H1 (cell line): Measurements from ENCODE around the gene STAT3. TPM values are rescaled to one million over a fixed set of nuclear protein-coding genes. Genes with fewer than 3 reads are reported as not detected.

Source experiments
- CTCF ChIA-PET: fragments of 300-600 bp; sonication (Branson Sonifier 250); formaldehyde crosslinking; loops from one replicate; lab custom pipeline; 2021; ENCODE audit not compliant: partially characterized antibody; lab: Charles Lee
- POLR2A ChIA-PET: fragments of 300-600 bp; sonication (Branson Sonifier 250); formaldehyde crosslinking; loops from one replicate; lab custom pipeline; 2021; ENCODE audit warnings: inconsistent platforms; ENCODE audit not compliant: partially characterized antibody; lab: Charles Lee
- DNase-seq, 2 experiments: peaks; one replicate each; pipeline versions ENCODE4 v3.0.0 to v3.0.0-alpha.2; 2010 to 2022; ENCODE audit warnings: low spot score in 2 of 2, low read depth in 1 of 2, mixed read lengths in 1 of 2
- FAIRE-seq: peaks from 2 replicates; lab custom pipeline; 2011; peaks lifted over from hg19 to GRCh38; lab: Jason Lieb, UNC
- H2AFZ ChIP-seq: 2 replicates; pipeline ENCODE4 v1.8.1; 2012; ENCODE audit warnings: low read length, inconsistent platforms
- H2AK5ac ChIP-seq: 2 replicates; pipeline ENCODE4 v1.6.1; 2013; ENCODE audit warnings: low read depth, low read length
- H2BK120ac ChIP-seq: replicated peaks from 2 replicates; pipeline ENCODE3; 2013; ENCODE audit warnings: low read depth, low read length, inconsistent platforms
- H2BK12ac ChIP-seq: 2 replicates; pipeline ENCODE4 v1.6.1; 2013; ENCODE audit warnings: low read depth, low read length
- H2BK15ac ChIP-seq: 2 replicates; pipeline ENCODE4 v1.6.1; 2013; ENCODE audit warnings: low read length
- H2BK20ac ChIP-seq: 2 replicates; pipeline ENCODE4 v1.6.1; 2013; ENCODE audit warnings: low read length
- H2BK5ac ChIP-seq: 2 replicates; pipeline ENCODE4 v1.6.1; 2013; ENCODE audit warnings: low read depth, low read length
- H3K14ac ChIP-seq: 2 replicates; pipeline ENCODE4 v1.6.1; 2013; ENCODE audit warnings: inconsistent platforms; ENCODE audit not compliant: insufficient read length
- H3K18ac ChIP-seq: 2 replicates; pipeline ENCODE4 v1.6.1; 2013; ENCODE audit warnings: low read length; ENCODE audit errors: extremely low read depth
- H3K23ac ChIP-seq: 2 replicates; pipeline ENCODE4 v1.6.1; 2013; ENCODE audit warnings: inconsistent platforms; ENCODE audit not compliant: insufficient read length
- H3K23me2 ChIP-seq: 2 replicates; pipeline ENCODE4 v1.6.1; 2013; ENCODE audit warnings: low read depth, low read length
- H3K27ac ChIP-seq: 2 replicates; pipeline ENCODE4 v1.6.1; 2011; ENCODE audit warnings: low read depth, low read length, inconsistent platforms
- H3K27me3 ChIP-seq, 4 experiments: replicated peaks in 1 of 4; 1 replicate in 1 of 4; 2 replicates in 3 of 4; pipeline versions ENCODE4 v1.6.1 to v1.8.1; 2011 to 2013; ENCODE audit warnings: low read length in 3 of 4, mild to moderate bottlenecking in 3 of 4, inconsistent platforms in 2 of 4, mixed read lengths in 2 of 4, moderate library complexity in 1 of 4; ENCODE audit not compliant: control insufficient read depth in 3 of 4, insufficient read depth in 3 of 4; ENCODE audit errors: extremely low read depth in 1 of 4
- H3K36me3 ChIP-seq, 4 experiments: 2 replicates each; pipeline versions ENCODE4 v1.6.1 to v1.8.1; 2011 to 2013; ENCODE audit warnings: mild to moderate bottlenecking in 4 of 4, low read length in 3 of 4, moderate library complexity in 2 of 4, control low read depth in 1 of 4, inconsistent platforms in 1 of 4; ENCODE audit not compliant: insufficient read depth in 4 of 4, control insufficient read depth in 2 of 4
- H3K4ac ChIP-seq: replicated peaks from 2 replicates; pipeline ENCODE3; 2013; ENCODE audit warnings: low read length, low read depth, mixed read lengths, inconsistent platforms; ENCODE audit not compliant: insufficient read length
- H3K4me1 ChIP-seq, 4 experiments: replicated peaks in 1 of 4; 1 replicate in 1 of 4; 2 replicates in 3 of 4; pipeline versions ENCODE4 v1.6.1 to v1.8.1; 2011 to 2013; ENCODE audit warnings: low read length in 3 of 4, inconsistent platforms in 2 of 4, mixed read lengths in 1 of 4; ENCODE audit not compliant: insufficient read depth in 4 of 4, control insufficient read depth in 3 of 4
- H3K4me2 ChIP-seq, 2 experiments: 2 replicates each; pipeline versions ENCODE4 v1.6.1 to v1.8.1; 2011 to 2013; ENCODE audit warnings: low read depth in 2 of 2, low read length in 2 of 2, control low read depth in 1 of 2, inconsistent platforms in 1 of 2, mild to moderate bottlenecking in 1 of 2; ENCODE audit not compliant: insufficient read depth in 1 of 2
- H3K4me3 ChIP-seq, 4 experiments: fragments of 200-600, 300-600 bp in 1 of 4; sonication (generic), shearing (Covaris generic), sonication (Bioruptor Twin) in 1 of 4; 2 replicates each; pipeline versions ENCODE4 v1.5.1 to v1.8.1; 2011 to 2016; ENCODE audit warnings: low read length in 4 of 4, low read depth in 3 of 4, control low read depth in 2 of 4, inconsistent platforms in 2 of 4, mild to moderate bottlenecking in 2 of 4, mixed read lengths in 1 of 4, moderate library complexity in 1 of 4; ENCODE audit not compliant: insufficient read depth in 2 of 4; ENCODE audit errors: extremely low read depth in 1 of 4
- H3K56ac ChIP-seq: replicated peaks from 2 replicates; pipeline ENCODE3; 2013; ENCODE audit warnings: low read depth, mild to moderate bottlenecking, mixed read lengths, low read length, inconsistent platforms; ENCODE audit not compliant: insufficient read length
- H3K79me1 ChIP-seq: 2 replicates; pipeline ENCODE4 v1.6.1; 2013; ENCODE audit warnings: low read depth, low read length, control low read depth
- H3K79me2 ChIP-seq, 2 experiments: 2 replicates each; pipeline versions ENCODE4 v1.6.1 to v1.8.1; 2012 to 2013; ENCODE audit warnings: low read length in 2 of 2, mild to moderate bottlenecking in 2 of 2, inconsistent platforms in 1 of 2; ENCODE audit not compliant: insufficient read depth in 2 of 2, control insufficient read depth in 1 of 2
- H3K9ac ChIP-seq, 4 experiments: replicated peaks in 1 of 4; 1 replicate in 1 of 4; 2 replicates in 3 of 4; pipeline versions ENCODE4 v1.6.1 to v1.8.1; 2011 to 2013; ENCODE audit warnings: low read depth in 3 of 4, low read length in 3 of 4, control low read depth in 2 of 4, mild to moderate bottlenecking in 2 of 4, moderate library complexity in 2 of 4, inconsistent platforms in 1 of 4; ENCODE audit errors: extremely low read depth in 1 of 4
- H3K9me3 ChIP-seq, 2 experiments: 2 replicates each; pipeline versions ENCODE4 v1.6.1 to v1.8.1; 2012 to 2013; ENCODE audit warnings: mild to moderate bottlenecking in 2 of 2, moderate library complexity in 2 of 2, control low read depth in 1 of 2, inconsistent platforms in 1 of 2, low read depth in 1 of 2, low read length in 1 of 2, mixed read lengths in 1 of 2; ENCODE audit not compliant: insufficient read depth in 2 of 2
- H4K20me1 ChIP-seq, 2 experiments: replicated peaks in 1 of 2; 2 replicates each; pipeline versions ENCODE3 to v1.8.1; 2011 to 2013; ENCODE audit warnings: inconsistent platforms in 2 of 2, low read length in 2 of 2, mild to moderate bottlenecking in 1 of 2; ENCODE audit not compliant: insufficient read depth in 2 of 2, control insufficient read depth in 1 of 2
- H4K5ac ChIP-seq: 2 replicates; pipeline ENCODE4 v1.6.1; 2013; ENCODE audit warnings: low read length, low read depth, mixed read lengths, inconsistent platforms; ENCODE audit not compliant: insufficient read length
- H4K8ac ChIP-seq: 2 replicates; pipeline ENCODE4 v1.8.0; 2013; ENCODE audit warnings: mild to moderate bottlenecking, moderate library complexity, low read length, inconsistent platforms; ENCODE audit not compliant: insufficient read depth; ENCODE audit errors: extremely low read depth
- H4K91ac ChIP-seq: replicated peaks from 2 replicates; pipeline ENCODE3; 2013; ENCODE audit warnings: low read length, mixed read lengths, inconsistent platforms; ENCODE audit not compliant: insufficient read length
- ASH2L ChIP-seq: fragments of 200-600, 300-600 bp; sonication (generic); IDR thresholded peaks from one replicate; pipeline ENCODE4 v1.7.1; 2017; ENCODE audit warnings: low read length
- BCL11A ChIP-seq, 2 experiments: IDR thresholded peaks; one replicate each; pipeline ENCODE4 v1.6.1; 2011; ENCODE audit warnings: low read depth in 2 of 2, low read length in 2 of 2, mild to moderate bottlenecking in 2 of 2
- BRCA1 ChIP-seq: IDR thresholded peaks from 2 replicates; pipeline ENCODE4 v1.6.1; 2012; ENCODE audit warnings: low read depth, low read length, improper control_type of control experiment
- POLR2AphosphoS5 ChIP-seq: IDR thresholded peaks from 2 replicates; pipeline ENCODE4 v1.6.1; 2011; ENCODE audit warnings: low read depth, low read length
- POU5F1 ChIP-seq: IDR thresholded peaks from 2 replicates; pipeline ENCODE4 v1.6.1; 2011; ENCODE audit warnings: low read depth, mild to moderate bottlenecking, low read length, moderate library complexity
- SP1 ChIP-seq: IDR thresholded peaks from 2 replicates; pipeline ENCODE4 v1.6.1; 2011; ENCODE audit warnings: low read depth, low read length
- SP2 ChIP-seq: IDR thresholded peaks from 2 replicates; pipeline ENCODE4 v1.6.1; 2012; ENCODE audit warnings: mild to moderate bottlenecking, low read length, inconsistent platforms
- SUZ12 ChIP-seq: fragments of 200-600 bp; sonication (generic); IDR thresholded peaks from 2 replicates; pipeline ENCODE4 v1.6.1; 2012; ENCODE audit warnings: mild to moderate bottlenecking, inconsistent platforms, low read length, moderate library complexity, mixed read lengths
- TAF7 ChIP-seq: optimal IDR thresholded peaks from 2 replicates; pipeline ENCODE3; 2011; ENCODE audit warnings: low read depth, mild to moderate bottlenecking, inconsistent platforms, low read length, moderate library complexity, borderline replicate concordance
- TBP ChIP-seq: IDR thresholded peaks from 2 replicates; pipeline ENCODE4 v1.6.1; 2011; ENCODE audit warnings: low read depth, low read length, improper control_type of control experiment
- WGBS, 2 experiments: shearing (Covaris generic) in 1 of 2; methylation state at CpG; one replicate each; pipeline versions ENCODE4 v1.1.6 to v1.1.7; 2013 to 2015; ENCODE audit warnings: low lambda C conversion rate in 2 of 2, mixed read lengths in 2 of 2, inconsistent platforms in 1 of 2, low coverage in 1 of 2, missing lambda C conversion rate in 1 of 2; ENCODE audit not compliant: insufficient replicate concordance in 2 of 2, insufficient coverage in 1 of 2, insufficient read length in 1 of 2; ENCODE audit errors: extremely low coverage in 1 of 2, missing lambda C conversion rate in 1 of 2; 5-methylcytosine and 5-hydroxymethylcytosine counted together
- polyA plus RNA-seq, 7 experiments: library from polyadenylated mRNA; depleted of rRNA in 3 of 7; stranded (reverse) in 5 of 7; unstranded in 2 of 7; fragments of >200 nt in 5 of 7; fragments of 200-250 nt in 2 of 7; gene quantifications; 1 replicate in 5 of 7; 2 replicates in 1 of 7; 4 replicates in 1 of 7; pipeline versions ENCODE4 v1.2.1 to v1.2.3, GENCODE V29; 2011 to 2013; ENCODE audit warnings: missing spikeins in 2 of 7, mixed read lengths in 2 of 7
- total RNA-seq: library from RNA; stranded (reverse); fragmentation: NEBNext Ultra II Directional; extraction: Animal tissue kit (Norgen Biotek cat#: 25700); gene quantifications from 2 replicates; pipeline ENCODE4 v1.2.1, GENCODE V29; 2021
- TF ChIP-seq, protein P1 (sequence below), 3 experiments: IDR thresholded peaks; 1 replicate in 2 of 3; 2 replicates in 1 of 3; pipeline versions ENCODE4 v1.5.1 to v1.6.1; 2011; ENCODE audit warnings: low read length in 3 of 3, mild to moderate bottlenecking in 3 of 3, inconsistent platforms in 2 of 3, low read depth in 1 of 3, moderate library complexity in 1 of 3; ENCODE audit not compliant: insufficient read depth in 1 of 3; ENCODE audit errors: control extremely low read depth in 1 of 3

STAT3 gene
- total and polyA plus RNA-seq, 2 of the 8 experiments (the other 6 are each of a cell fraction or from before 2014, with no cell fraction given) = 38.4 to 94.1 TPM

DNA sequence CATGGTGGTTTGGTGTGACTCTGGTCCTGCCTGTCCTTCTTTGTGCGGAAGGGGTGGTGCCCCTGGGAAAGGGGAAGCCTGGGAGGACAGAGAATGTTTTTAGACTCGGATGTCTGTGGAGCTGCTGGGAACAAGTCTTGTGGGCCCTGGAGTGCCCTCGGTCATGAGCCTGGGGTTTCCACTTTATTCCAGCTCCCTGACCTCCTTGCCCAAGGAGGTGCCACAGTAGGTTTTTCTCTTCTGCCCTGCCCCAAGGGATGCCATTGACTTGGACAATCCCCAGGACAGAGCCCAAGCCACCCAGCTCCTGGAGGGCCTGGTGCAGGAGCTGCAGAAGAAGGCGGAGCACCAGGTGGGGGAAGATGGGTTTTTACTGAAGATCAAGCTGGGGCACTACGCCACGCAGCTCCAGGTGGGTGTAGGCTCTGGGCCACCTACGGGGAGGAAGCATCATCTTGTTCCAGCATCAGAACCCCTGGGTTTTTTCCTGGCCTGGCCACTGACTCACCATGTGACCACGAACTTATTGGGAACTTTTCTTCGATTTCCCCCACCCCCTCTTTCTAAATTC lies 98.5 kb downstream of the STAT3 start:
- FAIRE-seq = no peak
- 0 out of 4 replicates have a peak overlapping the region, but pooled peaks of 1 of the 2 experiments have one; percentile 5 for H3K4me2 ChIP-seq
- H3K9ac ChIP-seq = no peak overlapping the region; a peak in 2 of 7 replicates
- no peak overlapping the region for H2BK5ac ChIP-seq
- H3K56ac ChIP-seq = no peak overlapping the region
- H3K79me1 ChIP-seq = no peaks in the 10 kb centered on the region
- H4K91ac ChIP-seq = no peak overlapping the region
- CTCF ChIA-PET = interaction anchor here (1.2 to 1.8 kb wide), 6 partner anchors 11 to 138 kb away, joined by 3 to 4 read pairs (median 4); no protein-coding TSS in a partner anchor
- no peak overlapping the region; a peak in 1 of 8 replicates for H3K4me3 ChIP-seq
- no peaks in the 10 kb centered on the region for H3K36me3 ChIP-seq
- no peak for TF ChIP-seq ASH2L
- TF ChIP-seq TBP = no peak
- no peak for TF ChIP-seq SUZ12
- TF ChIP-seq BRCA1 = no peak
- TF ChIP-seq SP2 = no peak
- no peak for TF ChIP-seq TAF7
- TF ChIP-seq, protein P1, sequence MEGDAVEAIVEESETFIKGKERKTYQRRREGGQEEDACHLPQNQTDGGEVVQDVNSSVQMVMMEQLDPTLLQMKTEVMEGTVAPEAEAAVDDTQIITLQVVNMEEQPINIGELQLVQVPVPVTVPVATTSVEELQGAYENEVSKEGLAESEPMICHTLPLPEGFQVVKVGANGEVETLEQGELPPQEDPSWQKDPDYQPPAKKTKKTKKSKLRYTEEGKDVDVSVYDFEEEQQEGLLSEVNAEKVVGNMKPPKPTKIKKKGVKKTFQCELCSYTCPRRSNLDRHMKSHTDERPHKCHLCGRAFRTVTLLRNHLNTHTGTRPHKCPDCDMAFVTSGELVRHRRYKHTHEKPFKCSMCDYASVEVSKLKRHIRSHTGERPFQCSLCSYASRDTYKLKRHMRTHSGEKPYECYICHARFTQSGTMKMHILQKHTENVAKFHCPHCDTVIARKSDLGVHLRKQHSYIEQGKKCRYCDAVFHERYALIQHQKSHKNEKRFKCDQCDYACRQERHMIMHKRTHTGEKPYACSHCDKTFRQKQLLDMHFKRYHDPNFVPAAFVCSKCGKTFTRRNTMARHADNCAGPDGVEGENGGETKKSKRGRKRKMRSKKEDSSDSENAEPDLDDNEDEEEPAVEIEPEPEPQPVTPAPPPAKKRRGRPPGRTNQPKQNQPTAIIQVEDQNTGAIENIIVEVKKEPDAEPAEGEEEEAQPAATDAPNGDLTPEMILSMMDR (IDR thresholded peaks at IDR 0.05; ENCODE audit: control extremely low read depth in 1 of 3, insufficient read depth in 1 of 3, low read depth in 1 of 3, low read length in 3 of 3) = no peak
- TF ChIP-seq POLR2AphosphoS5 = no peak
- TF ChIP-seq POU5F1 = no peak
- no peak for TF ChIP-seq SP1
- no peak for TF ChIP-seq BCL11A (IDR thresholded peaks at IDR 0.05; ENCODE audit: low read depth in 2 of 2, low read length in 2 of 2)
- H3K23me2 ChIP-seq = no peaks in the 10 kb centered on the region; the same call in 1 of the 2 replicates
- H2BK20ac ChIP-seq = 0 out of 2 replicates have a peak overlapping the region, but pooled peaks have one; percentile 8
- peaks cover 7 to 30% (median 25%) of the 10 kb centered on the region in 4 experiments for H3K27me3 ChIP-seq
- no peak overlapping the region for H2AFZ ChIP-seq
- H3K9me3 ChIP-seq = no peaks in the 10 kb centered on the region
- H3K23ac ChIP-seq = no peak overlapping the region
- no peak overlapping the region for H2BK15ac ChIP-seq
- H3K79me2 ChIP-seq = no peaks in the 10 kb centered on the region
- H3K4ac ChIP-seq = no peak overlapping the region
- no peak overlapping the region for H4K5ac ChIP-seq
- POLR2A ChIA-PET = interaction anchor here (0.5 to 5.0 kb wide), 7 partner anchors 9 to 406 kb away, joined by 3 to 33 read pairs (median 4); no protein-coding TSS in a partner anchor
- H4K20me1 ChIP-seq = no peaks in the 10 kb centered on the region
- H3K14ac ChIP-seq = no peak overlapping the region
- peaks cover 0 to 11% (median 8%) of the 10 kb centered on the region in 4 experiments; a peak in 5 of 7 replicates for H3K4me1 ChIP-seq
- H3K27ac ChIP-seq = no peak overlapping the region
- peak overlapping the region; percentile 10; the same call in 1 of the 2 replicates for H2BK12ac ChIP-seq
- no peak overlapping the region for H4K8ac ChIP-seq
- H3K18ac ChIP-seq = no peak overlapping the region
- 89% methylated on average over 9 of the region's 9 CpGs; no CpG with 5 or more reads in 1 of the 2 experiments for WGBS, 2 experiments
- no peak for DNase-seq
- no peak overlapping the region for H2AK5ac ChIP-seq
- no peak overlapping the region for H2BK120ac ChIP-seq
